Peyer's patch (tissue), 4 donors: ENCODE measurements around the gene FAM174C. TPM values are rescaled to one million over a fixed set of nuclear protein-coding genes. Genes with fewer than 3 reads are reported as not detected.

Experiments
- DNase-seq, 3 donors: peaks; one replicate each; pipeline ENCODE4 v3.0.0-alpha.2; 2017 to 2019
- H3K27ac ChIP-seq, 4 donors: fragments of 200-600 bp; sonication (generic); one replicate each; pipeline ENCODE4 v1.5.1; 2016 to 2019
- H3K27me3 ChIP-seq, 2 donors: fragments of 200-600 bp; sonication (generic); one replicate each; pipeline ENCODE4 v1.5.1; 2019
- H3K36me3 ChIP-seq, 3 donors: fragments of 200-600 bp; sonication (generic); one replicate each; pipeline ENCODE4 v1.5.1; 2016 to 2019
- H3K4me1 ChIP-seq, 4 donors: fragments of 200-600 bp; sonication (generic); one replicate each; pipeline ENCODE4 v1.5.1; 2016 to 2019
- H3K4me3 ChIP-seq, 4 donors: fragments of 200-600 bp; sonication (generic); 1 replicate in 3 of 4; 2 replicates in 1 of 4; pipeline ENCODE4 v1.5.1; 2016 to 2019; ENCODE audit warnings: mild to moderate bottlenecking in 1 of 4
- H3K9me3 ChIP-seq, 4 donors: fragments of 200-600 bp; sonication (generic); one replicate each; pipeline ENCODE4 v1.5.1; 2016 to 2019; ENCODE audit warnings: mild to moderate bottlenecking in 1 of 4
- CTCF ChIP-seq, 6 experiments: fragments of 450-650 bp in 4 of 6; fragments of 200-600 bp in 2 of 6; sonication (generic) in 1 of 6; IDR thresholded peaks; one replicate each; pipeline ENCODE4 v1.5.1; 2017 to 2019; ENCODE audit warnings: antibody characterized with exemption in 6 of 6, mild to moderate bottlenecking in 3 of 6, moderate library complexity in 1 of 6
- POLR2A ChIP-seq, 2 donors: fragments of 450-650 bp; IDR thresholded peaks; one replicate each; pipeline ENCODE4 v1.5.1; 2017; ENCODE audit warnings: antibody characterized with exemption in 2 of 2, mild to moderate bottlenecking in 2 of 2, moderate library complexity in 2 of 2
- total RNA-seq, 4 donors: library from RNA; depleted of rRNA; stranded (reverse); fragments of >200 nt; gene quantifications; one replicate each; pipeline ENCODE4 v1.1.0, GENCODE V29; 2016

FAM174C gene
- total RNA-seq, 4 donors from 2014 or later: 39.6 to 87.7 (median 80.0) TPM

GRCh38 chr19:1259876-1260748 lies 15.2 kb upstream of the FAM174C start:
- Histone ChIP-seq H3K27me3 (no peaks in the 10 kb centered on the region), H3K4me3 (peak overlapping the region; percentile 48 to 76 (median 60)), H3K4me1 (peaks cover 11 to 84% (median 63%) of the 10 kb centered on the region in 4 donors), H3K36me3 (peaks cover 0 to 31% (median 0%) of the 10 kb centered on the region in 3 donors), H3K27ac (peak overlapping the region; percentile 98 to 100 (median 99)), H3K9me3 (no peaks in the 10 kb centered on the region)
- TF ChIP-seq POLR2A (IDR thresholded peaks at IDR 0.05): no peak
- TF ChIP-seq CTCF (IDR thresholded peaks at IDR 0.05): no peak
- DNase-seq: peak; percentile 72 to 84 (median 74)

GRCh38 chr19:1260749-1261537 lies 14.4 kb upstream of the FAM174C start:
- no peaks in the 10 kb centered on the region for H3K9me3 ChIP-seq
- TF ChIP-seq POLR2A (IDR thresholded peaks at IDR 0.05): peak; percentile 37 to 87
- peak in 1 of 6 experiments; percentile 4 for TF ChIP-seq CTCF (IDR thresholded peaks at IDR 0.05)
- peak; percentile 95 to 98 (median 97) for DNase-seq
- H3K36me3 ChIP-seq: peaks cover 0 to 23% (median 0%) of the 10 kb centered on the region in 3 donors
- peak overlapping the region; percentile 53 to 76 (median 64) for H3K4me3 ChIP-seq
- H3K27ac ChIP-seq: peak overlapping the region; percentile 98 to 100 (median 99)
- no peaks in the 10 kb centered on the region for H3K27me3 ChIP-seq
- H3K4me1 ChIP-seq: peaks cover 13 to 84% (median 64%) of the 10 kb centered on the region in 4 donors

- Histone ChIP-seq H3K36me3 (peaks cover 0 to 17% (median 0%) of the 10 kb centered on the region in 3 donors), H3K27ac (peak overlapping the region; percentile 98 to 100 (median 99)), H3K4me1 (peaks cover 16 to 84% (median 67%) of the 10 kb centered on the region in 4 donors), H3K27me3 (no peaks in the 10 kb centered on the region), H3K9me3 (no peaks in the 10 kb centered on the region), H3K4me3 (peak overlapping the region; percentile 53 to 76 (median 64))
- TF ChIP-seq POLR2A (IDR thresholded peaks at IDR 0.05) (no peak), CTCF (IDR thresholded peaks at IDR 0.05) (peak in 5 of 6 experiments; percentile 13 to 32 (median 21))
- no peak for DNase-seq
Measured at GRCh38 chr19:1261538-1261797, 13.9 kb upstream of the FAM174C start.

- TF ChIP-seq POLR2A (IDR thresholded peaks at IDR 0.05): peak; percentile 67 to 70
- TF ChIP-seq CTCF (IDR thresholded peaks at IDR 0.05): no peak
- no peaks in the 10 kb centered on the region for H3K9me3 ChIP-seq
- peak; percentile 67 to 97 (median 94) for DNase-seq
- peaks cover 16 to 84% (median 69%) of the 10 kb centered on the region in 4 donors for H3K4me1 ChIP-seq
- H3K27me3 ChIP-seq: no peaks in the 10 kb centered on the region
- H3K27ac ChIP-seq: peak overlapping the region; percentile 98 to 100 (median 99)
- peaks cover 0 to 12% (median 0%) of the 10 kb centered on the region in 3 donors for H3K36me3 ChIP-seq
- peak overlapping the region; percentile 53 to 76 (median 64) for H3K4me3 ChIP-seq
Measured at GRCh38 chr19:1261798-1262622, 13.3 kb upstream of the FAM174C start.

GRCh38 chr19:1262623-1263123 lies 12.7 kb upstream of the FAM174C start:
- TF ChIP-seq CTCF (IDR thresholded peaks at IDR 0.05): no peak
- TF ChIP-seq POLR2A (IDR thresholded peaks at IDR 0.05): no peak
- Histone ChIP-seq H3K9me3 (no peaks in the 10 kb centered on the region), H3K4me3 (peak overlapping the region; percentile 53 to 76 (median 64)), H3K27ac (peak overlapping the region; percentile 98 to 100 (median 99)), H3K27me3 (no peaks in the 10 kb centered on the region), H3K36me3 (peaks cover 0 to 5% (median 0%) of the 10 kb centered on the region in 3 donors), H3K4me1 (peaks cover 20 to 84% (median 73%) of the 10 kb centered on the region in 4 donors)
- no peak for DNase-seq
